Measurements from ENCODE around the gene ADGRL1.

Gene ADGRL1

GRCh38 chr19:14106840-14107239 lies 99.1 kb downstream of the ADGRL1 start:
- H3K9me3 ChIP-seq (ENCODE audit: insufficient read depth, low read length): no peaks in the 10 kb centered on the region
- no peaks in the 10 kb centered on the region for H3K27me3 ChIP-seq (ENCODE audit: low read length)
- no peak overlapping the region for H2AFZ ChIP-seq (ENCODE audit: low read depth, low read length, severe bottlenecking)
- peaks cover 2% of the 10 kb centered on the region; the same call in 1 of the 2 replicates for H3K36me3 ChIP-seq (ENCODE audit: low read length)
- TF ChIP-seq EZH2phosphoT487 (conservative IDR thresholded peaks at IDR 0.05; ENCODE audit: low read length) (no peak), CTCF (IDR thresholded peaks at IDR 0.05; ENCODE audit: insufficient read depth, low read length, poor library complexity, severe bottlenecking) (no peak)
- H3K9ac ChIP-seq (ENCODE audit: low read length): no peak overlapping the region
- H3K27ac ChIP-seq (ENCODE audit: low read depth, low read length): no peak overlapping the region
- H3K79me2 ChIP-seq (ENCODE audit: insufficient read depth, low read length): peaks cover 4% of the 10 kb centered on the region; the same call in 1 of the 2 replicates
- H3F3A ChIP-seq (ENCODE audit: insufficient read depth): peaks cover 3% of the 10 kb centered on the region; the same call in 1 of the 2 replicates
- H3K9me2 ChIP-seq (replicated peaks; ENCODE audit: insufficient read depth, low read length): no peaks in the 10 kb centered on the region
- no peak overlapping the region for H3K4me3 ChIP-seq (ENCODE audit: insufficient read depth, low read length, poor library complexity, severe bottlenecking)
- H4K20me1 ChIP-seq (ENCODE audit: low read depth, low read length): no peaks in the 10 kb centered on the region
- H3K4me2 ChIP-seq (ENCODE audit: low read depth, low read length, poor library complexity, severe bottlenecking): no peak overlapping the region

GRCh38 chr19:14105680-14106079 lies 100.3 kb downstream of the ADGRL1 start:
- peaks cover 3% of the 10 kb centered on the region; the same call in 1 of the 2 replicates for H3F3A ChIP-seq (ENCODE audit: insufficient read depth)
- no peaks in the 10 kb centered on the region for H4K20me1 ChIP-seq (ENCODE audit: low read depth, low read length)
- H3K4me2 ChIP-seq (ENCODE audit: low read depth, low read length, poor library complexity, severe bottlenecking): no peak overlapping the region
- peaks cover 2% of the 10 kb centered on the region; the same call in 1 of the 2 replicates for H3K36me3 ChIP-seq (ENCODE audit: low read length)
- H3K4me3 ChIP-seq (ENCODE audit: insufficient read depth, low read length, poor library complexity, severe bottlenecking): no peak overlapping the region
- no peaks in the 10 kb centered on the region for H3K27me3 ChIP-seq (ENCODE audit: low read length)
- no peaks in the 10 kb centered on the region for H3K9me2 ChIP-seq (replicated peaks; ENCODE audit: insufficient read depth, low read length)
- H3K27ac ChIP-seq (ENCODE audit: low read depth, low read length): no peak overlapping the region
- H3K9ac ChIP-seq (ENCODE audit: low read length): no peak overlapping the region
- no peaks in the 10 kb centered on the region for H3K9me3 ChIP-seq (ENCODE audit: insufficient read depth, low read length)
- H2AFZ ChIP-seq (ENCODE audit: low read depth, low read length, severe bottlenecking): no peak overlapping the region
- TF ChIP-seq EZH2phosphoT487 (conservative IDR thresholded peaks at IDR 0.05; ENCODE audit: low read length): no peak
- no peak for TF ChIP-seq CTCF (IDR thresholded peaks at IDR 0.05; ENCODE audit: insufficient read depth, low read length, poor library complexity, severe bottlenecking)
- H3K79me2 ChIP-seq (ENCODE audit: insufficient read depth, low read length): peaks cover 2% of the 10 kb centered on the region; the same call in 1 of the 2 replicates

- Histone ChIP-seq H3K79me2 (ENCODE audit: insufficient read depth, low read length) (no peaks in the 10 kb centered on the region), H3K9ac (ENCODE audit: low read length) (no peak overlapping the region), H3K27me3 (ENCODE audit: low read length) (no peaks in the 10 kb centered on the region), H3K9me2 (replicated peaks; ENCODE audit: insufficient read depth, low read length) (no peaks in the 10 kb centered on the region), H3K36me3 (ENCODE audit: low read length) (peaks cover 2% of the 10 kb centered on the region; the same call in 1 of the 2 replicates), H2AFZ (ENCODE audit: low read depth, low read length, severe bottlenecking) (no peak overlapping the region), H4K20me1 (ENCODE audit: low read depth, low read length) (no peaks in the 10 kb centered on the region), H3K27ac (ENCODE audit: low read depth, low read length) (no peak overlapping the region), H3F3A (ENCODE audit: insufficient read depth) (peaks cover 3% of the 10 kb centered on the region; the same call in 1 of the 2 replicates), H3K9me3 (ENCODE audit: insufficient read depth, low read length) (no peaks in the 10 kb centered on the region), H3K4me2 (ENCODE audit: low read depth, low read length, poor library complexity, severe bottlenecking) (no peak overlapping the region), H3K4me3 (ENCODE audit: insufficient read depth, low read length, poor library complexity, severe bottlenecking) (no peak overlapping the region)
- no peak for TF ChIP-seq CTCF (IDR thresholded peaks at IDR 0.05; ENCODE audit: insufficient read depth, low read length, poor library complexity, severe bottlenecking)
Observed at GRCh38 chr19:14103310-14103709, 102.7 kb downstream of the ADGRL1 start.
